HepG2 (cell line): ENCODE measurements around the gene PSMB8. TPM values are rescaled to one million over a fixed set of nuclear protein-coding genes. Genes with fewer than 3 reads are reported as not detected.

Experiments used
- ATAC-seq: fragments of 200-7000 bp; cut with Tn5 transposase; 3 replicates; pipeline ENCODE4 v1.9.1; 2020; ENCODE audit warnings: mild to moderate bottlenecking, moderate library complexity
- BruUV-seq: library from RNA; stranded (reverse); fragments of 400-500 nt; replicated peaks from 2 replicates; lab custom pipeline; 2021; lab: Mats Ljungman, UMichigan
- CTCF ChIA-PET: fragments of 300-600 bp; formaldehyde crosslinking; extraction: SDS; loops from one replicate; lab custom pipeline; 2021; ENCODE audit warnings: low total read pairs, inconsistent platforms, low intra/inter-chr PET ratio; lab: Yijun Ruan, JAX
- POLR2A ChIA-PET: fragments of 350-600 bp; sonication (Branson Sonifier 250); formaldehyde crosslinking; loops from one replicate; lab custom pipeline; 2020; ENCODE audit warnings: antibody characterized with exemption, inconsistent platforms; lab: Yijun Ruan, JAX
- DNase-seq: peaks from one replicate; pipeline ENCODE4 v3.0.0-alpha.2; 2015; ENCODE audit warnings: low spot score
- FAIRE-seq: peaks from 3 replicates; lab custom pipeline; 2011; peaks lifted over from hg19 to GRCh38; lab: Jason Lieb, UNC
- H2AFZ ChIP-seq: one replicate; pipeline ENCODE4 v1.6.1; 2011; ENCODE audit warnings: low read length, inconsistent platforms
- H3K27ac ChIP-seq: fragments of 300-600 bp; 3 replicates; pipeline ENCODE4 v1.8.0; 2011; ENCODE audit warnings: mixed run types, mild to moderate bottlenecking, mixed read lengths, low read length, inconsistent platforms; ENCODE audit not compliant: insufficient read depth; ENCODE audit errors: extremely low read length
- H3K27me3 ChIP-seq, 2 experiments: fragments of 200-600 bp in 1 of 2; 2 replicates in 1 of 2; 3 replicates in 1 of 2; pipeline versions ENCODE4 v1.6.0 to v1.8.0; 2011; ENCODE audit warnings: low read length in 2 of 2, mild to moderate bottlenecking in 2 of 2, moderate library complexity in 2 of 2, inconsistent platforms in 1 of 2; ENCODE audit not compliant: insufficient read depth in 2 of 2, control insufficient read depth in 1 of 2
- H3K36me3 ChIP-seq, 2 experiments: fragments of 200-600 bp in 1 of 2; replicated peaks in 1 of 2; 2 replicates in 1 of 2; 3 replicates in 1 of 2; pipeline versions ENCODE4 v1.5.1 to v1.8.0; 2011; ENCODE audit warnings: low read length in 2 of 2, inconsistent platforms in 1 of 2; ENCODE audit not compliant: insufficient read depth in 2 of 2, control insufficient read depth in 1 of 2
- H3K4me1 ChIP-seq: 2 replicates; pipeline ENCODE4 v1.5.1; 2012; ENCODE audit warnings: low read length, inconsistent platforms; ENCODE audit not compliant: insufficient read depth
- H3K4me2 ChIP-seq: 2 replicates; pipeline ENCODE4 v1.6.0; 2011; ENCODE audit warnings: low read depth, low read length, inconsistent platforms
- H3K4me3 ChIP-seq, 3 experiments: fragments of 200-600 bp in 1 of 3; sonication (generic), shearing (Covaris generic) in 1 of 3; replicated peaks in 1 of 3; 2 replicates each; pipeline ENCODE4 v1.5.1; 2011 to 2016; ENCODE audit warnings: low read length in 3 of 3, inconsistent platforms in 2 of 3, low read depth in 2 of 3, mild to moderate bottlenecking in 2 of 3, control low read depth in 1 of 3, mixed read lengths in 1 of 3; ENCODE audit not compliant: insufficient read depth in 1 of 3
- H3K79me2 ChIP-seq: one replicate; pipeline ENCODE4 v1.6.1; 2011; ENCODE audit warnings: low read length, inconsistent platforms; ENCODE audit not compliant: insufficient read depth
- H3K9ac ChIP-seq: 2 replicates; pipeline ENCODE4 v1.6.0; 2011; ENCODE audit warnings: mild to moderate bottlenecking, low read depth, low read length, inconsistent platforms; ENCODE audit not compliant: insufficient read depth
- H3K9me3 ChIP-seq: 2 replicates; pipeline ENCODE4 v1.5.1; 2012; ENCODE audit warnings: mild to moderate bottlenecking, low read length
- H4K20me1 ChIP-seq: 2 replicates; pipeline ENCODE4 v1.6.0; 2011; ENCODE audit warnings: inconsistent platforms, mild to moderate bottlenecking, low read length, moderate library complexity; ENCODE audit not compliant: insufficient read depth
- ADNP ChIP-seq: sonication (generic); formaldehyde crosslinking; IDR thresholded peaks from 2 replicates; pipeline ENCODE4 v1.4.0; 2020; ENCODE audit warnings: missing genetic modification reagents
- DMAP1 ChIP-seq: IDR thresholded peaks from 2 replicates; pipeline ENCODE4 v1.6.1; 2016
- ISL2 ChIP-seq: sonication (generic); formaldehyde crosslinking; IDR thresholded peaks from 2 replicates; pipeline ENCODE4 v1.5.0; 2020; ENCODE audit warnings: missing genetic modification reagents
- KAT2B ChIP-seq: fragments of 150-350 bp; IDR thresholded peaks from 2 replicates; pipeline ENCODE4 v1.6.1; 2014; ENCODE audit warnings: low read depth, low read length, borderline replicate concordance
- MAFG ChIP-seq: sonication (generic); formaldehyde crosslinking; IDR thresholded peaks from 2 replicates; pipeline ENCODE4 v1.5.1; 2020; ENCODE audit warnings: mild to moderate bottlenecking, missing genetic modification reagents
- MAX ChIP-seq: IDR thresholded peaks from 2 replicates; pipeline ENCODE4 v1.6.1; 2012; ENCODE audit warnings: inconsistent platforms
- MLXIP ChIP-seq: sonication (generic); formaldehyde crosslinking; IDR thresholded peaks from 2 replicates; pipeline ENCODE4 v1.9.0; 2021; ENCODE audit warnings: missing genetic modification reagents, borderline replicate concordance
- NRL ChIP-seq: sonication (generic); formaldehyde crosslinking; IDR thresholded peaks from 2 replicates; pipeline ENCODE4 v1.5.0; 2020; ENCODE audit warnings: missing genetic modification reagents, mild to moderate bottlenecking, moderate library complexity, borderline replicate concordance
- ZFP82 ChIP-seq: sonication (generic); formaldehyde crosslinking; IDR thresholded peaks from 2 replicates; pipeline ENCODE4 v1.5.1; 2020; ENCODE audit warnings: mild to moderate bottlenecking, missing genetic modification reagents, borderline replicate concordance
- ZFYVE20 ChIP-seq: sonication (generic); formaldehyde crosslinking; IDR thresholded peaks from 2 replicates; pipeline ENCODE4 v1.8.0; 2023; ENCODE audit warnings: low read depth, mild to moderate bottlenecking, moderate library complexity, missing genetic modification reagents, borderline replicate concordance
- ZNF44 ChIP-seq: sonication (generic); formaldehyde crosslinking; IDR thresholded peaks from 2 replicates; pipeline ENCODE4 v1.5.1; 2020; ENCODE audit warnings: mild to moderate bottlenecking, missing genetic modification reagents
- ZNF619 ChIP-seq: sonication (generic); formaldehyde crosslinking; IDR thresholded peaks from 2 replicates; pipeline ENCODE4 v1.4.0; 2020; ENCODE audit warnings: mild to moderate bottlenecking, missing genetic modification reagents
- ZNF780A ChIP-seq: sonication (generic); formaldehyde crosslinking; IDR thresholded peaks from 2 replicates; pipeline ENCODE4 v1.8.0; 2022; ENCODE audit warnings: mild to moderate bottlenecking, missing genetic modification reagents, moderate library complexity
- ZNF839 ChIP-seq: sonication (generic); formaldehyde crosslinking; IDR thresholded peaks from 2 replicates; pipeline ENCODE4 v1.4.0; 2020; ENCODE audit warnings: missing genetic modification reagents, mild to moderate bottlenecking, borderline replicate concordance
- ZSCAN12 ChIP-seq: sonication (generic); formaldehyde crosslinking; IDR thresholded peaks from 2 replicates; pipeline ENCODE4 v1.9.0; 2021; ENCODE audit warnings: mild to moderate bottlenecking, missing genetic modification reagents
- WGBS: methylation state at CpG from one replicate; pipeline ENCODE4 v1.1.6; 2017; ENCODE audit warnings: low lambda C conversion rate; 5-methylcytosine and 5-hydroxymethylcytosine counted together
- in situ Hi-C: cut with HindIII; loops from 2 replicates; pipeline ENCODE4 v1.10.0; 2017; ENCODE audit warnings: low pct_unique_long_range_greater_than_20kb; ENCODE audit not compliant: extremely low pct_ligation_motif_present
- intact Hi-C: fragments of 100-400 bp; cut with micrococcal nuclease; formaldehyde crosslinking; loops from one replicate; pipeline ENCODE4 v1.10.0; 2022; ENCODE audit not compliant: unreplicated experiment
- polyA plus RNA-seq, 8 experiments: library from polyadenylated mRNA; depleted of rRNA in 3 of 8; stranded (reverse) in 7 of 8; unstranded in 1 of 8; fragments of >200 nt; fragmentation: Illumina TruSeq in 4 of 8; extraction: Trizol in 4 of 8; gene quantifications; 2 replicates each; pipeline versions ENCODE4 v1.2.1 to v1.2.3, GENCODE V29; 2011 to 2016; ENCODE audit warnings: low read depth in 4 of 8, missing spikeins in 1 of 8, mixed read lengths in 1 of 8; ENCODE audit not compliant: insufficient read depth in 1 of 8
- total RNA-seq, 5 experiments: library from RNA; depleted of rRNA; stranded (reverse); fragments of >200 nt; fragmentation: Illumina TruSeq; extraction: Trizol; gene quantifications; 2 replicates each; pipeline ENCODE4 v1.2.3, GENCODE V29; 2016; ENCODE audit warnings: low read depth in 1 of 5

Gene PSMB8
- total and polyA plus RNA-seq, 2 of the 13 experiments (the other 11 are each of a cell fraction or from before 2014, with no cell fraction given), result 30.7 to 64.7 TPM

- FAIRE-seq (no peak), ATAC-seq (no peak)
- intact Hi-C loops, result no loop called here
These were observed 8.5 kb downstream of the PSMB8 start for GRCh38 chr6:32835167-32835893.

More at GRCh38 chr6:32835167-32835893, 8.5 kb downstream of the PSMB8 start:
- H3K9me3 ChIP-seq, result no peaks in the 10 kb centered on the region
- ChIA-PET POLR2A (no interaction called here), CTCF (no interaction called here)
- H3K4me3 ChIP-seq, result no peak overlapping the region
- in situ Hi-C loops, result no loop called here
- no peak overlapping the region for H3K9ac ChIP-seq
- no peak overlapping the region for H3K27ac ChIP-seq
- BruUV-seq, result no TSS peak
- no peak overlapping the region for H3K4me2 ChIP-seq
- DNase-seq, result no peak
- peaks cover 4% of the 10 kb centered on the region for H3K79me2 ChIP-seq
- TF ChIP-seq ZSCAN12 (CRISPR knock-in tag) (no peak), ZNF839 (CRISPR knock-in tag) (no peak), KAT2B (no peak), ZFYVE20 (CRISPR knock-in tag) (no peak), ZFP82 (no peak), ISL2 (CRISPR knock-in tag) (no peak), DMAP1 (no peak), ZNF619 (CRISPR knock-in tag) (no peak), ZNF780A (CRISPR knock-in tag) (no peak), MLXIP (CRISPR knock-in tag) (no peak), ZNF44 (CRISPR knock-in tag) (no peak), ADNP (no peak), NRL (no peak), MAX (no peak), MAFG (CRISPR knock-in tag) (no peak)
- H3K4me1 ChIP-seq, result peaks cover 14% of the 10 kb centered on the region
- peaks cover 5 to 17% of the 10 kb centered on the region in 2 experiments; a peak in 4 of 5 replicates for H3K36me3 ChIP-seq
- no peaks in the 10 kb centered on the region for H4K20me1 ChIP-seq
- H3K27me3 ChIP-seq, result no peaks in the 10 kb centered on the region
- 95% methylated on average over 16 of the region's 16 CpGs for WGBS
- no peak overlapping the region for H2AFZ ChIP-seq
